Gastroesophageal sphincter (tissue), 3 donors: ENCODE results near the gene P3H1.

Source experiments
- CTCF ChIP-seq, 4 experiments: fragments of 200-600 bp in 2 of 4; fragments of 450-650 bp in 2 of 4; sonication (generic) in 1 of 4; IDR thresholded peaks; one replicate each; pipeline ENCODE4 v1.5.1; 2017 to 2019; ENCODE audit warnings: antibody characterized with exemption in 4 of 4, mild to moderate bottlenecking in 2 of 4, moderate library complexity in 2 of 4
- EP300 ChIP-seq: sonication (generic); formaldehyde crosslinking; IDR thresholded peaks from one replicate; pipeline ENCODE4 v1.6.1; 2017; ENCODE audit warnings: antibody characterized with exemption, mild to moderate bottlenecking
- POLR2A ChIP-seq, 2 donors: fragments of 450-650 bp; IDR thresholded peaks; one replicate each; pipeline ENCODE4 v1.6.1; 2017; ENCODE audit warnings: antibody characterized with exemption in 2 of 2, mild to moderate bottlenecking in 2 of 2, moderate library complexity in 1 of 2
- POLR2AphosphoS5 ChIP-seq: sonication (generic); formaldehyde crosslinking; IDR thresholded peaks from one replicate; pipeline ENCODE4 v1.6.1; 2017; ENCODE audit warnings: antibody characterized with exemption

- TF ChIP-seq CTCF (IDR thresholded peaks at IDR 0.05) (no peak), EP300 (no peak), POLR2A (IDR thresholded peaks at IDR 0.05) (no peak), POLR2AphosphoS5 (no peak)
Measured at GRCh38 chr1:42700006-42700405, 66.8 kb downstream of the P3H1 start.
